GM04503 (cell line): ENCODE results near the gene PCK1.

Experiments used
- DNase-seq: peaks from one replicate; pipeline ENCODE4 v3.0.0-alpha.2; 2012; ENCODE audit warnings: low read depth

Gene PCK1

DNA sequence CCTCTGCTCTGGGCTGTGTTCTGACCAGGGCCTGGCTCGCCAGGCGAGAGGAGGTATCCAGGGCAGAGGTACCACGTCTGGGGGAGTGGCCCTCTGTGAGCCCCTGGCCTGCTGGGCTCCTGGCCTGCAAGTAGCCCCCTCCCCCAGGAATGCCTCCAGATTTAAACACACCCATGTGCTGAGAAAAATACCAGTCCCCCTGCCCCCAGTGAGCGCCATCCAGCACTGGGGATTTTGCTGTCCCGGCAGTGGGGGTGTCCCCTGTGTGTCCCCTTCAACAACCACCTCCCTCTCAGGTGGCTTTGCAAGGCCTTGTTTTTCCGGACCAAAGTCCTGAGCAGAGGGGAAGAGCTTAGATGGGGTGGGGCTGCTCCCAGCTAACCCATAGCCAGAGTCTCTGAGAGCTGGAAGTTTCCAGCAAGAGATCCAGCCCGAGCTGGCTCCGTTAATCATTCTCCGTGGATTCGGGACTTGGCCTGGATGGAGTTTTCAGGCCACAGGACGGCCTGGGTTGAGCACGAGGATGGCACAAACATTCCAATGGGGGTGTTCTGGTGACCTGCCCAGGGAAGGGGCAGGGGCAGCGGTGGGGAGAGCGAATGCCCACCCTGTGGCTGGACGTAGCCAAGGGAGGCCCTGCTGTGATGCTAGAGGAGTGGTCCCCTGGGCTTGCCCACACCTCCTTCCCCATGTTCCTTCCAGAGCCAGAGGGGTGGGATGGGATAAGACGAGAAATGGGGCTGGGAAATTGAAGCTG, 29.0 kb downstream of the PCK1 start:
- no peak for DNase-seq

DNA sequence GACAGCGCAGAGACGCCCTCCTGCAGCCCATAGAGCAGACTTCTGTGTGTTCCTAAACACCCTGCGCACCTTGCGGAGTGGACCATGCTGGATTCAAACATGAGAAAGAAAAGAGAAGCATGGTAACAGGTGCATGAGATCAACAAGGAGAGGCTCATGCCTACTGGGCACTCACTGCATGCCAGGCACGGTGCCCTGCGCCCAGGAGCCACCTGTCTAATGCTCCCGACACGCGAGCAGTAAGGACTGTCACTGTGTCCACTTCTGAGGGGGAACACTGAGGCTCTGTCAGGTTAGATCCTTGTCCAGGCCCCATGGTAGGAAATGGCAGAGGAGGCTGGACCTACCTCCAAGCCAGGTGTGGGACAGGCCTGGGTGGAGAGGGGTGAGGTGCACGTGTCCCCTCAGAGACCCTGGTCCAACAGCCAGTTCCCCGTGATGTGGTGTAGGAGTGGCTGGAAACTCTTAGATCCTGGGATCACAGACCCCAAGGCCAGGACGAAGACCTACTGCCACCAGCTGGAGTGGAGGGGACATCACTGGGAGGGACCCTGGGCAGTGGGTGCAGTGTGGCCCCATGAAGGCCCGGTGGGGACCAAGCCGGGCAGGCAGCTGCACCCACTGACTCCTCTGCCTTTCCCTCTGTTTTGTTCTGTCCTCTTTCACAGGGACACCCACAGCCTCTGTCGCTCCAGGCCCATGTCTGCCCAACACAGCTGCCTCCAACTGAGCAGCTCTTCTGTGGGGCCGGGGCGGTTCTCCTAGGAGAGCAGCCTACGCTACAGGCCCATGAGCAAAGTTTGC, 29.8 kb downstream of the PCK1 start:
- no peak for DNase-seq

DNA sequence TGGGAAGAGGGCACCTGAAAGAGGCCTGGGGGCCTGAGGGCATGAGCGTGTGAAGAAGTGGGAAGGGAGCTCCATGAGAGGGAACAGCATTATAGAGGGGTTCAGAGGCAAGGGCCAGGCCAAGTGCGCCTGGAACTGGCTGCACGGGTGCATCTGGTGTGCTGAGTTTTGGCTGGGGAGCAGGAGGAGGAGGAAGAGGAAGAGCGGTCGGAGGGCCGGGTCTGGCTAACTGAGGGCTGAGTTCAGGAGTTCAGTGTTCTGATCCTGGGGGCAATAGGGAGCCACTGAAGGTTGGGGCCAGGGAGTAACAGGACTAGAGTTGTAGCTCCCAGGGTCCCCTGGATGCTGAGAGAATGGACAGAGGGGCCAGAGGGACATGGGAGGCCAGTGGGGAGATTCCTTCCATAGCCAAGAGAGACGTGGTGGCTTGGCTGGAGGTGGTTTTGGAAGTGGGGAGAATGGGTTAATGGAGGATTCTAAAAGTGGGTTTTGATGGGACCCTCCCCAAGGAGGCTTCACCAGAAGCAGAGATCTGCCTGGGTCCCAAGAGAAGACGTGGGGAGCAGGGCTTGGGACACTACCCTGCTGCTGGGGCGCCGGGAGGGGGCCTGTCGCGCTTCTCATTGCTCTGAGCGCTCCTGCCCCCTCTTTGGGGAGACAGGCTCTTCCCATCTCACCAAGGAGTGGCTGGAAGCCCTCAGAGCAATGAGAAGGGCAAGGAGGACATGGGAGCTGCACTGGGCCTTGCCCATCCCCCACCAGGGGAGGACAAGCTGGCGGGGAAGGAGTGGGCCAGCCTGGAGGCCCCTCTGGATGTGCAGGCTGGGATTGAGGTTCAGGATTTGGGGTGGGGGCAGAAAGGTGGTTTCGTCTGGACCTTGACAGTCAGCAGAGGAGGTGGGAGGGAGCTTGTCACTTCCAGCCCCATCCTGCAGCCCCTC, 30.6 kb downstream of the PCK1 start:
- no peak for DNase-seq

DNA sequence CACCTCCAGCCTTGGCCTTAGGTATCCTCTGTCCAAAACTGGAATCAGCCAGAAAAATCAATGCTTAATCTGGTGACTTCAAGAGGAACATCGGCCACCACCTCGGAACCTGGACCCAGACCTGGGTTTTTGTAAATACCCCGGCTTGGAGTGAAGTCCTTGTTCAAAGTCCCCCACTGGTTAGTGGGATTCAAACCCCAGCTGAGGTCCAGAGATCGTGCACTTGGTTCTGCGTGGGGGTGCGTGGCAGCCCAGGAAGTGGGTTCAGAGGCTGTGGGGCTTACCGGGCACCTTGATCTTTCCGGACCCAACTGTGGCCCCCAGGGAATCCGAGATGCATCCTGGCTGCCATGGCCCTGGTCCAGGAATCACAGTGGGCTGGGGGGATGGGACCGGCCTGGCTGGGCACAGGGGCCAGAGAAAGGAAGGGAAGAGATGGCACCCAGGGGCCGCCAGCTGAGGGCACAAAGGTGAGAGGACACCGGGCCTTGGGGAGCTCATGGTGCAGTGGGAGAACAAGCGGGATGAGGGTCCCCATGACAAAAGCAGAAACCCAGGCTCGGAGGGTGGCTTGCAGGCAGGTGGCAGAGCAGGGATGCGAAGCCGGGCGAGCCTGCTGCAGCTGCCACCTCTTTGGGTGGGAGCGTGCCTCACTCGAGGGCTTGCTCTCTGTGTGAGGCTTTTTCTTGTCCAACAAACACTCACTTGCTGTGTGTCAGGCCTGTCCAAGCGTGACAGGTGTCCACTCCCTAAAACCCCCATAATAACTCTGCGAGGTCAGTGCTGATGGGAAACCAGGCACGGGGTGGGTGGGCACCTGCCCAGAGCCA, 31.6 kb downstream of the PCK1 start:
- no peak for DNase-seq

DNA sequence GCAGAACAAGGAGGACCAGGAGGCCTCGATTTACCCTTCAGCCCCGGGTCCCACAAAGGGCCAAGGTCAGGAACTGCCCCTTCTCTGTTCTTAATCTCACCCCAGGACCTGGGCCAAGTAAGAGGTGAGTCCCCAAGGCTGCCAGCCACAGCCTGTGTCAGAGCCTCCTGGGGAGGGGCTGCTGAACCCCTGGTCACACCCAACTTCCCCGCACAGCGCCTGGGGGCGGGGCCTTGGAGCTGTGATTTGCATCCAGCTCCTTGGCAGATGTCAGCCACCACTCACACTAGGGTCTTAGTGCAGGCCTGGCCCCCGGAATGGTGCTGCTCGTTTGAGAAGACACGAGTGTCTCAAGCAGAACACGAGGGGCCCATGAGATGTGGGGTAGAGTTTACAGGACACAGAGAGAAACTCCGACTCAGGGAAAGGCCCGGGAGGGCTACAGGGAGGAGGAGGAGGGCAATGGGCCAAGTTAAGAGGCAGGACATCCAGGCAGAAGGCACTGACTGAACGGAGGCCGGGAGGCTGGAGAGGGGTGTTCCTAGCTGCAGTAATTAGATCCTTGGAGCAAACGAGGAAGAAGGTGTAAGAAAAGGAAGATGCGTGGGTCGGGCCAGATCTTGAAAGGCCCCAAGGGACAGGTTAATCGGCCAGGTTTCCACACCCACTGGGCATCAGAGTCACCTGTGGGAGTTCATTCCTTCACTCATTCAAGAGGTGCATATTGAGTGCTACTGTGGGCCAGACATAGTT, 32.4 kb downstream of the PCK1 start:
- DNase-seq = no peak

DNA sequence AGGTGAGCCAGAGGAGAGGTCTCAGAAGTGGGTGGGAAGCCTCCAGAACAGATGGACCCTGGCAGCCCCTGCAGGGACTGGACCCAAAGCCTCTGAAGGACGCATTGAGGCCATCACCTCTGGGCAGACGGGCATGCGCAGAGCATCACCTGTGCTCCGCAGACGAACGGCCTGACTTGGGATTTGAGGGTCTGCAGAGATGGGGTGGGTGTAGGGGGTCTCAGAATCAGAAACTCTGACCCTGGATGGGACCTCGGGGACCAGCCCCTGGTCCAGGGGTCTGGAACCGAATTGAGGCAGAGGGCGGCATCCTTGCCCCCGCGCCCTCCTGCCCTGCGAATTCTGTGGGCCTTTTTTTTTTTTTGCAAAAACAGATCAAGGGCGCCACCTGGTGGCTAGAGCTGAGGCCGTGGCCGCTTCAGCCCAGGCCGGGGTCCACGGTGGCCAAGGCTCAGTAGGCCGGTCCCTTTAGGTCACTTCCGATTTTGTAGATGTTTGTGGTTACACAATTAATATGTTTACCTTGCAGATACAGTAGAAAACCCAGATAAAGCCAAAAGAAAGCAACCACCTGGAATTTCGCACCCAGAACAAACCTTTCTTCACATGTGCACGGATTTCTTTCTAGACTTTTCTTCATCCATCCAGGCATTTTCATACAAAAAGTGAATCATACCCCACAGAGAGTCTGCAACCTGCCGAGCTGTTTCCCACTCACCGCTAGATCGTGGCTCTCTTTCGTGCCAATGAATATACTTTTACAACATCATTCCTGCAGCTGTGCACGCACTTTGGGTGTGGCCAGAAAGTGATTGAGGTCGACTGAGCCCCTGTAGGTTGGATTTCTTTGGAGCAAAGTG, 33.4 kb downstream of the PCK1 start:
- DNase-seq = no peak

DNA sequence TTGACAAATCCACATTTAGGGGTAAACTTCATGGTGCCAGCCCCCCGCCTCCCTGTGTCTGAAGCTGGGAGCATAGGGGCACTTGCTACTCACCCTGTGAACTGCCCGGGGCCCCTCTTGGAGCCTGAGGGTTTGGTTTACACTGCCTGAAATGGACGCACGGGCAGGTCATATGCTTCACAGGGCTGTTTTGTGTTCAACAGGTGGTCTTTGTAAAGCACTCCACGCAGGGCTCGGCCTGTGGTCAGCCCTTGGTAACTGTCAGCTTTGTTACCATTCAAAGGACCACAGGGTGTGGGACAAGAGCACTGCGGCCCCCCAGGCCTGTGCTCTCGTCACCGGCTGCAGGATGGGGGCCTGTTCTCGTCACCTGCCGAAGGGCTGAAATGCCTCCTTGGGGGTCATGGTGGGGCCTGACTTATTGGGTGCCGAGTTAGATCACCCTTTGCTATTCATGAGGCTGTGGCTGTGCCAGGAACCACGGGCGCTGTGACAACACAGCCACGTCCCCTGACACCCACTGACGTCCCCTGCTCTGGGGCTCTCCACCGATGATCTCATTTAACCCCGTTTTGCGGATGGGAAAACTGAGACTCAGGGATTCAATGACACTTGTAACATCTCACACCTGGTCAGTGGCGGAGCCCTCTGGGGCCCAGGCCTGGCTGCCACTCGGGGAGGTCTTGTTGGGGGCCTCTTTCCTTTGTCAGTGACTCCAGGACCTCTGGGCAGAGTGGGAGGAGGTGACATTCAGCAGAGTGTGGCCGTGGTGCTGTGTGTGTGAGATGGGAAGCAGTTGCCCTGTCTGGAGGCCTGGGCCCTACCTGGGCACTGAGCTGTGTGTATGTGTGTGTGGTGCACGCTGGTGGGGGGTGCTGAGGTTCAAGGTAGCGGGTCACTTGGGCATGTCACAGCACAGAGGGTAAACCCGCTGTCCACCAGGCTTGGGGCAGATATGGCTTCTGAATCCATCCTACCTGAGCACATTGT, 34.4 kb downstream of the PCK1 start:
- no peak for DNase-seq

DNA sequence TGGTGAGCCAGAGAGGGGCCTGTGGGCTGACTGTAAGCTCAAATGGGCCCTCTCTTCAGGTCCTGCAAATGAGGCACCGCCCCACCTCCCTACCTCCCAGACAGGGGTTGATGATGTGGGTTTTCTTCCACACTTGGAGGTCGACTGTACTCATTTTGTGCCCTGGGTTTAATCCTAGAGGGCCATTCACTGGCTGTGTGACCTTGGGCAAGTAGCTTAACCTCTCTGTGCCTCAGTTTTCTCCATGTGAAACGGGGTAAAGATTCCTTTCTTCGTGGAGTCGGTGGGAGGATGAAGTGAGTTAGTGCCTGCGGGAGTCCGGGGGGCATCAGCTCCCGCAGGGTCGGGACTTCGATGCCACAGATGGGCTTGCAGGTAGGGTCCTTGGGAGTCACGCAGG, 35.4 kb downstream of the PCK1 start:
- no peak for DNase-seq

DNA sequence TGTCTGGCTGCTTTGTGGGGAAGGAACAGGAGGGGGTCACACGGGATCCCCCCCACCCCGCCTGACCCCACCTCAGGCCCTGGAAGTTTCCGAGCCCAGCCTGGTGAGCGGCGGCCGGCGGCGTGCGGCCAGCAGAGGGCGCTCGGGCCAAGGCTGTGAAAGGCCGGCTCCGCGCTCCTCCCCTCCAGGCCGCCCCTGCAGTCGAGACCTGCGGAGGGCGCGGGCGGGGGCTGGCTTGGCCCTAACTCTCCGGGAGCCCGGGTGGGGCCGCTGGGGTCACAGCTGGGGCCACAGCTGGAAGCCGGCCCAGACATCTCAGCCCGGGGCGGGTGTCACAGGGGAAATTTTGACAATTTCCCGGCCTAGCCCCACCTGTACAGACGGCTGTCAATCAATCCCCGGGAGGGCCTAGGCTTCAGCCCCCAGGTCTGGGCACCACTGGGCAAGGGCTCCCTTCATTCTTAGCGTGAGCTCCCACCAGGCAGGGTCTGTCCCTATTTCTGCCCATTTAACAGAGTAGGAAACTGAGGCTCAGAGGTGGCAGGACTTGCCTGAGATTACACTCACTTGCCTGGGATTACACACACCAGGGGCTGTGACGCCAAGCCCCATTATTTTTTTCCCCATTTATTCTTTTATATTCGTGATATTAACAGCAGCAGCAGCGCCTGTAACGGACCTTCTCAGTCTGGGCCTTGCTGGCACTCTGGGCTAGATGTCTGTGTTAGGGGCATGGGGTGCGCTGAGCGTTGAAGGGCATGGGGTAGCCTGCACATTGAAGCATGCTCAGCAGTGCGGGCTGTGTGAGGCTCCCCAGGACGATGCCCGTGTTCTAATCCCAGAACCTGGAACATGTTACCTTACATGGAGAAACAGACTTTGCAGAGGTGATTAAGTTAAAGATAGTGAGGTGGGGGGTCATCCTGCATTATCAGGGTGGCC, 36.4 kb downstream of the PCK1 start:
- DNase-seq = no peak

DNA sequence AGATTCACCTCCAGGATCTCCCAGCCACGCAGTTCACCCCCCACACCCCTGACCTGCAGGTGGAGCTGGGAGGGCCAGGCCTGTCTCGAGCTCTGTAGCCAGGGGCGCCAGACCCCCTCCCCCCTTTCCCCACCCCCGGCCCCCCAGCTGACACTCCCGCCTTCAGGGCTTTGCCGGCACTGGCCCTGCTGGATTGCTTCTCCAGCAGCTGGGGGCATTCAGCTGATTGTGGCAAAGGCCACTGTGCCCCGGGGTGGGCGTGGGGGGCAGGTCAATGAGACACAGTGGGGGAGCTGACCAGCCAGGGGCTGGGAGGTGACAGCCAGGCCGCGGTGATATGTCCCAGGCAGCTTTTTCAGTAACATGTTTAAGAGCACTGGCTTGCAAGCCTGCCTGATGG, 37.1 kb downstream of the PCK1 start:
- no peak for DNase-seq

DNA sequence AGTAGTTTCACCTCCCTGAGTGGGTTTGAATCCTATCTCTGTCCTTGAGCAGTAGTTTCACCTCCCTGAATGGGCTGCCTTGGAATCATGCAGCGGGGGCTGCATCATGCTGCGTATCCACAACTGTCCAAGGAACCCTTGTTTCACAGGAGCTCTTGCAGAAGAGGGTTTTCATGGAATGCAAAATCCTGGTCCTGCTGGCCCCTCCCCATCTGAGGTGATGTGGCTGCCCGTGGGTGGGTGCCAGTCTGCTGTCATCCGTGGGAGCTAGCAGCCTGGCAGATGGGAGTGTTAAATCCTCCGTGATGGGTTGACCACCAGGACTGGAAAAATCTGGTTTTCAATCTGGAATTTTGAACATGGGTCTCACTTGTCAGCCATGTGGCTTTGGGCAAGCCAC, 37.6 kb downstream of the PCK1 start:
- DNase-seq = no peak

DNA sequence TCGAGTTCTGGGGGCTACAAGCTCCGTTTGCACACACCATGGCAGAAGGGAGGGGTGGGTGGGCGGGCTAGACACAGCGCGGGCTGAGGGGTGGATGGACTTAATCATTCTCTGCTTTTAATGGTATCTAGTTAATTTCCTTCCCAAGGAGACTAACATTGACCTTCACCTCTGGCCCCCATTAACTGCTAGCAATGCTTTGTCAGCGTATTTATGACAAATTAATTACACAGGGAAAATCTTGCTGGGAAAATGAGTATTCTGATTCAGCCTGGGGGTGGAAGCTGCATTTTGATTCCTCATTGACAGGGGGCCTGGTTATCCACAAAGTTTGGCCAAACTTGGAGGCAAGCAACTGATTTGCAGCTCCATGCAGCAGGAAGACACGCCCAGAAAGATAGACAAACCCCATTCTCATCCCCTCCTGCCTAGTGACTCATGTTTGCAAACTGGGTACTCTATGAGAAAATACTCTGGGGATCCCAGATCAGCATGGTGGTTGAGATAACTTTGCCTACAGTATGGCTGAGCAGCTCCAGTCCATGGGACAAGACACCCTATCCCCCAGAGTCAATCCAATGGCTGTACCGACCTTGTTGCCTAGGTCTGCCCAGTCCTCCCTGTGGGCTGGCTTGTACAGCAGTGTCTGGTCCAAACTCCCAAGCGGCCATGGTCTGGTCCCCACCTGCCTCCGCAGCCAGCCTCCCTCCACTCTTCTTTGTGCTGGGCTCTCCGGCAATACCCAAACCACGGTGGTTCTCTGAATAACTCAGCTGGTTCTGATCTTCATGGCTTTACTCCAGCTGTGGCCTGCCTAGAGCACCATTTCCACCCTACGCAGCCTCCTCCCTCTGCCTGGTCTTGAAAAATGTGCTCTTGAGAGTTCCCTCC, 39.7 kb downstream of the PCK1 start:
- no peak for DNase-seq

DNA sequence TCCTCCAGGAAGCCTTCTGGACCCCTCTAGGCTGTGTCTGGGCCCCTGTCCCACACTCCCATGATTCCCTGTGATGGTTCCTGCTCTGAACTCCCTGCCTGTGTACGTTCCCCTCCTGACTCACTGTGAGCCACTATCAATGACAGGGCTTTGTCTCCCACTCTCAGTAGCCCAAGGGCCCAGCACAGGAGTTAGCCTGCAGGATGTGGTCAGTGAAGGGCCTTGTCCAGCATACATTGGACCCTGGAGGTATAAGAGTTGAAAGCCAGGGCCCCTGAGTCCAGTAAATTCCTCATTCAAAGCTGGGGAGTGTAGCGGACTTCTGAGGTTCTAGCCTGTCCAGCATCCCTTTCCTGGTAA, 40.3 kb downstream of the PCK1 start:
- DNase-seq = no peak

DNA sequence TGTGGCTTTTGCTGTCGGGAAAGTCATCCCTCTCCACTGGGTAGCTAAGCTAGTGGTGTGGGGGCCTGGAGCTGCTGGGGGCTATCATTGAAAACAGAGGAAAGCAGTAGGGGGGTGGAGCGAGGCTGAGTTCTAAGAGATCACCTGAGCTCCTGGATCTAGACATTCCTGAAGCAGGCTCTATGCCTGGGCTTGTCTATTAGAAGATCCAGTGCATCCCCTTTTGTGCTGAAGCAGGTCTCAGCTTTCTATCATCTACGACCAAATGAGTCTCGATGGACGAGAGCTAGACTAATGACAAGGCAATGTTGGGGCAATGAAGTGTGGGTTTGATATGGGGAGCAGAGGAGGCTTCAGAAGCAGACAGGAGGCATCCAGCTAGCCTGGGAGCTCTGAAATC, 40.8 kb downstream of the PCK1 start:
- no peak for DNase-seq

DNA sequence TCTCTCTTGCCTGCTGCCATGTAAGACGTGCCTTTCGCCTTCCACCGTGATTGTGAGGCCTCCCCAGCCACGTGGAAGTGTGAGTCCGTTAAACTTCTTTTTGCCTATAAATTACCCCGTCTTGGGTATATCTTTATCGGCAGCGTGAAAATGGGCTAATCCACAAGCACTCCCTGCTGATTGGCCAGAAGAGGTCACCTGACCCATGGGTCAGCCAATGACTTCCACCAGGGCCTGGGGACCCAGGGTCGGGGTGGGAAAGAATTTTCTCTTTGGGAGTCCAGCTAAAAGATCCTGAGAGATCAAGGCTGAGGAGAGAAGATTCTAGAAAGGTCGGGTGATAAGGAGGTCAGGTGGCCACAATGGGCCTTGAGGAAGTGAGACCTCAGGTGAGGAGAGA, 42.2 kb downstream of the PCK1 start:
- DNase-seq = no peak

DNA sequence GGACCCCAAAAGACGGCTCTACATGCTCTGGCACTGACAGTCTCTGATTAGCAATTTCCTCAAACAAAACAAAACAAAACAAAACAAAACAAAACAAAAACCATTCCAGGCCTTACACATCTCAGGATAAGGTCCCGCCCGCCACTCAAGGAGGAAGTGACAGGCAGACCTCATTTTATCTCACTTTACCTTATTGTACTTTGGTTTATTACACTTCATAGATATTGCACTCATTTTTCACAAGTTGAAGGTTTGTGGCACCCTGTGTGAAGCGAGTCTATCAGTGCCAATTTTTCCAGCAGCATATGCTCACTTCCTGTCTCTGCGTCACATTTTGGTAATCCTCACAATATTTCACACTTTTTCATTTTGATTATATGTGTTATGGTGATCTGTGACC, 44.1 kb downstream of the PCK1 start:
- no peak for DNase-seq

DNA sequence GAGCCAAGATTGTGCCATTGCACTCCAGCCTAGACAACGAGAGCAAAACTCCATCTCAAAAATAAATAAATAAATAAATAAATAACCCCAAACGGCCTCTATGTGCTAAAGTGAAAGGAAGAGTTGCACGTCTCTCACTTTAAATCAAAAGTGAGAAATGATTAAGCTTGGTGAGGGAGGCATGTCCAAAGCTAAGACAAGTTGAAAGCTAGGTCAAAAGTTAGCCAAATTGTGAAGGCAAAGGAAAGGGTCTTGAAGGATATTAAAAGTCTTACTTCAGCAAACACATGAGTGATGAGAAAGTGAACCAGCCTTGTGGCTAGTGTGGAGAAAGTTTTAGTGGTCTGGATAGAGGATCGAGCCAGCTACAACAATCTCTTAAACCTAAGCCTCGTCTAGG, 45.0 kb downstream of the PCK1 start:
- DNase-seq = no peak
